Raji (cell line): ENCODE results near the gene TAS1R3.

ENCODE experiments used
- POLR2A ChIP-seq: IDR thresholded peaks from 2 replicates; pipeline ENCODE4 v1.6.1; 2011; ENCODE audit warnings: low read depth, low read length, control low read depth; ENCODE audit not compliant: insufficient read depth

The TAS1R3 gene

GRCh38 chr1:1371364-1371745 is 40.3 kb downstream of the TAS1R3 start:
- no peak for TF ChIP-seq POLR2A

GRCh38 chr1:1371746-1372711 is 40.9 kb downstream of the TAS1R3 start:
- TF ChIP-seq POLR2A, result no peak

GRCh38 chr1:1373051-1373814 is 42.2 kb downstream of the TAS1R3 start:
- TF ChIP-seq POLR2A, result no peak

- TF ChIP-seq POLR2A, result no peak
Measured at GRCh38 chr1:1373815-1374588, 42.9 kb downstream of the TAS1R3 start.

GRCh38 chr1:1374589-1374928 is 43.5 kb downstream of the TAS1R3 start:
- TF ChIP-seq POLR2A, result no peak; the same call in 1 of the 2 replicates

GRCh38 chr1:1374929-1375662 is 44.0 kb downstream of the TAS1R3 start, which contains the start of gene AURKAIP1:
AURKAIP1 (minus strand) TSS chr1:1375207; CDS start chr1:1374756, 451 bp downstream.
- peak; percentile 81 for TF ChIP-seq POLR2A

- TF ChIP-seq POLR2A, result no peak
Measured at GRCh38 chr1:1376551-1377226, 45.6 kb downstream of the TAS1R3 start.

- TF ChIP-seq POLR2A, result no peak
Measured at GRCh38 chr1:1377540-1378205, 46.6 kb downstream of the TAS1R3 start.

GRCh38 chr1:1380860-1381259 is 49.8 kb downstream of the TAS1R3 start:
- no peak for TF ChIP-seq POLR2A

GRCh38 chr1:1381294-1381693 is 50.2 kb downstream of the TAS1R3 start:
- TF ChIP-seq POLR2A, result no peak
